Measurements from ENCODE around the gene BRINP1. TPM values are rescaled to one million over a fixed set of nuclear protein-coding genes. Genes with fewer than 3 reads are reported as not detected.

Gene BRINP1, protein sequence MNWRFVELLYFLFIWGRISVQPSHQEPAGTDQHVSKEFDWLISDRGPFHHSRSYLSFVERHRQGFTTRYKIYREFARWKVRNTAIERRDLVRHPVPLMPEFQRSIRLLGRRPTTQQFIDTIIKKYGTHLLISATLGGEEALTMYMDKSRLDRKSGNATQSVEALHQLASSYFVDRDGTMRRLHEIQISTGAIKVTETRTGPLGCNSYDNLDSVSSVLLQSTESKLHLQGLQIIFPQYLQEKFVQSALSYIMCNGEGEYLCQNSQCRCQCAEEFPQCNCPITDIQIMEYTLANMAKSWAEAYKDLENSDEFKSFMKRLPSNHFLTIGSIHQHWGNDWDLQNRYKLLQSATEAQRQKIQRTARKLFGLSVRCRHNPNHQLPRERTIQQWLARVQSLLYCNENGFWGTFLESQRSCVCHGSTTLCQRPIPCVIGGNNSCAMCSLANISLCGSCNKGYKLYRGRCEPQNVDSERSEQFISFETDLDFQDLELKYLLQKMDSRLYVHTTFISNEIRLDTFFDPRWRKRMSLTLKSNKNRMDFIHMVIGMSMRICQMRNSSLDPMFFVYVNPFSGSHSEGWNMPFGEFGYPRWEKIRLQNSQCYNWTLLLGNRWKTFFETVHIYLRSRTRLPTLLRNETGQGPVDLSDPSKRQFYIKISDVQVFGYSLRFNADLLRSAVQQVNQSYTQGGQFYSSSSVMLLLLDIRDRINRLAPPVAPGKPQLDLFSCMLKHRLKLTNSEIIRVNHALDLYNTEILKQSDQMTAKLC
- polyA plus RNA-seq (ENCODE audit: insufficient read depth in 1 of 5, insufficient read length in 5 of 5, low replicate concordance in 1 of 5), result under 1 TPM; 0.05 to 0.22 (median 0.08) TPM
- long read RNA-seq, donor 1, result 0 reads
- long read RNA-seq, donor 2, result 0 reads
- long read RNA-seq, donor 3, result 0 reads
- long read RNA-seq, donor 4, result 0 reads
- long read RNA-seq, donor 5, result 0 reads
- long read RNA-seq, donor 6, result 0 reads
- long read RNA-seq, donor 7, result 0 reads
- long read RNA-seq, donor 8, result 0 reads

DNA sequence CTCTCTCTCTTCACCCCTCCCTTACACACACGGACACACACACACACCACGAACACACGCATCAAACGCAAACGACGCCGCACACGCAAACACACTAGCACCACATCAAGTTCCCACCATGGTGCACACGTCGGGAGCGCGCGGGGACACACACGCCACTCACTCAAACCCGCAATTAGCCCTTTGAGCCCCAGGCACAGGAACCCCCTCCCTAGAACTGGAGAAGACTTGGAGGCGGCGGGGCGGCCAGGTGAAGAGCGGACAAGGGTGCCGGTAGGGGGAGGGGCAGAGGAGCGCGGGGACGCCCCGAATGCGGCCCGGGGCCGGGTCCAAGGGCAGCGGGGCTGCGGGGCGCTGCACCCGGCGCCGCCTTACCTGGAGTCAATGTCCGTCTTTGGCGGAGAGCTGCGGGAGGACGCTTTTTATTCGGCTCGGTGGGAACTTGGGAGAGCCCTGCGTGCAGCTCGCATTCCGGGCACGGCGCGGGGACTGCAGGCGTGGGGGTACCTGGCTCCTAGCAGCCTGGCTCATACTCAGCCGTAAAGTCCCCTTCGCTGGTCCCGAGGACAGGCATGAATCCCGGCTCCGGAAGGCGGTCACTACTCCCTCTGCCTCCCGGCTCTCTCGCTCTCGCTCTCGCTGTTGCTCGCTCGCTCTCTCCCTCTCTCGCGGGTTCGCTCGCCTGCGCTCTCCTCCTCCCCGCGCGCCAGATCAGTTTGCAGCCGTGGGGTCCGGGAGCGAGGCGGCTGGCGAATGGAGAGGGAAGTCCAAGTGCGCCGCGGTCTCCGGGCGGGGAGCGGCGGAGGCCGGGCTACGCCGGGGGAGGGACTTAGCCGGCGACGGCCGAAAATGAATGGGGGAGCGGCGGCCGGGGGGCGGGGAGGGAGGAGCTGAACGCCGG, at the start of gene BRINP1:
Gene BRINP1, minus strand, starts transcription at position 755 of the 901 bp plus-strand sequence. CDS start 56,080 bp downstream, outside the sequence.
- no peak for DNase-seq

DNA sequence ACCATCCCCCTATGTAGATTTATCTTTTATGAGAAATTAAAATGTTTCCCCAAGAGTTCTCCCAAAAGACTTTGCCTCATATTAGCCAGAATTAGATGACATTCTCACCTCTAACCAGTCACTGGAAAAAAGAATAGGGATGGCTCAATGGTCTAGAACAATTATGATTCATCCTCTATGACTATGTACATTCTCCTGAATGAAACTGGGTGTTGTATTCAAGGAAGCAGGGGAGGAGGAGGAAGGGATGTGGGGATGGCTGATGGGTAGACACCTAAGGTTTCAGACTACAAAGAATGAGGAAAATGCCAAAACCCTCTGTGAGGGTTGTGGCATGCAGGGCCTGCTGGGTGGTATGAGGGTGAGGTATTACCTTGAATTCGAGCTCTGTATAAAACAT, 49.5 kb upstream of the BRINP1 start:
- DNase-seq, result no peak

DNA sequence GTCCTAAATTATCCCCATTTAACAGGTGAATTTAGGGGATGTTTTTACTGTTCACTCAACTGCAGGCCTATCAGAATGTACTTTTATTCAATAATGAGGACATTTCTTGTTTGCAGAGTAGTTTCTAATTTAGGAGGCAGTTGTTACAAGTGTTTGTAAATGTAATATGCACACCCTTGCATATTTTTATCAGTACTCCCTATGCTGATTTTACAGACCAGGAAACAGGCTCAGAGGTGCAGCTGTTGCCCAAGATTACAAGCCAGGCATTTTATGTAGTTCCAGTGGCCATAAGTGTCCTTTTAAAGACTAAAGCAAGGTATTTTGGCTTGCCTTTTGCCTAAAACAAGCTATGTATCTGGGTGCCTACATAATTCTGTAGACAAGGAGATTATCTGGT, 47.6 kb upstream of the BRINP1 start:
- DNase-seq, result no peak

DNA sequence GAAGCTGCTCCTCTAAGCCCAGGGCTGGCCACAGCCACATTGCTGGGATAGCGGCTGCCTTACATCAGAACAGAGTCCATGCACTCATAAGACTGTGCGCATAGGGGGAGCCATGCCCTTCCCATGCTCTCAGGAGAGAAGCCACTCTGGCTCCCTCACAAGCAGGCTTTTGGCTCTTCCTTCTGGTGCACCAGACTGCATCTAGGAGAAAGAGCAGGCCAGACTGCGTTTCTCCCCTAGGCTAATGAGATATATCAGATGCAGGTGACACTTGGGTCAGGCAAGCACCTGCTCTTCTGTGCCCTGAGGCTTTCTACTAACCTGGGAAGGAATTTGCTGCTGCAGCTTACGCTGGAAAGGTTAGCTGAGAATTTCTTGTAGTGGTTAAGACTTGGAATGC, 43.2 kb upstream of the BRINP1 start:
- no peak for DNase-seq

DNA sequence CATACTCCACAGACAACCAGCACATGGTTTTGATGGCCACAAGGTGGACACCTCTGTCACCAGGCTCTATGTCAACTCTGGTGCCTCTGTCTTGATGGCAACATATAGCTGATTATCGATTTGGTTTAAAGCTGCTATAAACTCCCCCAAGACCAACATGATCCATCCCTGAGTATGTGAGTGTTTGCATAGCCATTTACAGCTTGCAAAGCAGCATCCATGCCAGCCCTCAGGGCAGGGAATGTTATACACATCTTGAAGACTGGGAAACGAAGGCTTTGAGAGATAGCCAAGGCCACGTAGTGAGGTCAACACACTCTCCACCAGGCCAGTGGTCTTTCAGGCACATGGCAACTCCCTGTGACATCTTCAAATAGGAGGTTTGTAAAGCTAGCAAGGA, 40.3 kb upstream of the BRINP1 start:
- DNase-seq, result no peak

DNA sequence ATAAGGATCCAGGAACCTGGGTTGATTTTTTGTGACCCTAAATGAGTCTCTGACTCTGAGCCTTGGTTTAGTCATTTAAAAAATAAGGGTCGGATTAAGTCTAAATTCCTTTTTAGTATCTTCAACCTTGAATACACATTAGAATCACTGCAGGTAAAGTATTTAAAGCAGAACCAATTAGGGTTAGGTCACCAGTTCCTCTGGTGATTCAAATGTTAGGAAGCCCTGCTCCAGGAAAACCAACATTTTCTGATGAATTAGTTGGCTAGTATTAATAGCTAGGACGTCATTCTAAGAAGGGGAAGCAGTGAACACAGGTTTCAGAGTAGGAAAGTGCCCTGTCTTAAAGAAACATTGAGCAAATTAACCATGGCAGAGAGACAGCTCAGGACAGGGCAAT, 31.4 kb upstream of the BRINP1 start:
- DNase-seq, result no peak

DNA sequence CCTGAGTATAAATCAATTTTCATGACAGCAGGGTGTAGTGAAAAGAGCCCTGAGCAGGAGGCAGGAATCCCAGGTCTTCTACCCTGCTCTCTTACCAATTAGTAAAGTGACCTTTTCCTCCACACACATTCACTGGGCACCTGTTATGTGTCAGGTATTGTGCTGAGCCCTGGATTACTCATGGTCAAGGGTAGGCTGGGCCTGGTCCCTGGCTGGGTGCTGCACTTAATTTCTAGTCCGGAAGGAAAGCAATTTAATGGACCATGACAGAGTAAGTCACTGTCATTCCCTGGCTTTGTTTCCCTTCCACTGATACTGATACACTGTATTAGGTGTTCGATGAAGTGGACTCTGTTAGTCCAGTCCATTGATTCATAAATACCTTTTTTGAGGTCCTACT, 29.1 kb upstream of the BRINP1 start:
- DNase-seq, result no peak

DNA sequence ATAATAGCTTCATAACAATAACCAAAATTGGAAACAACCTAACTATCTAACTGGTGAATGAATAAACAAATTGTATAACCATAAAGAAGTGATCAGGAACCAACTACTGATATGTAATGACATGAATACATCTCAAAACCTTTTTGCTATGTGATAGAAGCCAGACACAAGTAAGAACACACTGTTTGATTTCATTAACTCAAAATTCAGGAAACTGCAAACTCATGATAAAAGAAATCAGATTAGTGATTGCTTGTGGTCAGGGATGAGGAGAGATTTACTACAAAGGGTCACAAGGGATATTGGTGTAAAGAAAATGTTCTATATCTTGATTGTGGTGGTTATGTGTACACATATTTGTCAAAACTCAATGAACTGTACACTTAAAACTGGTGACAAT, 22.6 kb upstream of the BRINP1 start:
- DNase-seq, result no peak

DNA sequence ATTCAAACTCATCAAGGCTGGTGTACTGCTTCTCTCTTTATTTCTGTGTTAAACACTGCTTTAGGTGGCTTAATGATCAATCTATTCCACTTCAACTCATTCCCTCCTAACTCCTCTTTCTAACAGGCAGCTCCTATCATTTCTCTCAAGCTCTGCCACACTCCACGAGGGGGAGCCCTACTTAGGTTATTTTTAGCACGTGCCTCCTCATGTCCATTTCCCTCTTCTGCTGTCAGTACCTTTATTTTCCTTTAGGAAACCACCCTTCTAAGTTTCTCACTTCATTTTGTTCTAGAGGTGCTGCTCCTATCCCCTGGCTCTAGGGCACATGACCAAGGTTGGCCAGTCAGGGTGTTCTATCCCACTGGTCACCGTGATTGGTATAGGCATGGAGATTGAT, 6.7 kb upstream of the BRINP1 start:
- no peak for DNase-seq

DNA sequence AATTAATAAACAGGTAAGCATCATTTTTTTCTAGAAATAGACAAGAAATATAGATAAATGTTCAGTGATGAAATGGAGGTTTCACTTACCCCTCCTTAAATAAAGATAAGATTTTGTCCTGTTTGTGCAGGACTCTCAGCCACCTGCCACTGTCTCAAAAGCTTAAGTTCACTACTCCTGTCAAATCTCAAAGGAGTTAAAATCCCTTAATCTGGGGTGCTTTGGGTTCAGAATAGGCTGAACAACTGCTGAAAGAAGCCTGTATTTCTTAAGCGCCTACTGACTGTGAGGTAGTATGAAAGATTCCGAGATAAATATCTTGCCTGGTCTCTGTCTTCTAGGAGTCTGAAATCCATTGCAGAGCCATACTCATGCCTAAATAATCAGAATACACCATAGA, 3.7 kb upstream of the BRINP1 start:
- DNase-seq, result no peak

DNA sequence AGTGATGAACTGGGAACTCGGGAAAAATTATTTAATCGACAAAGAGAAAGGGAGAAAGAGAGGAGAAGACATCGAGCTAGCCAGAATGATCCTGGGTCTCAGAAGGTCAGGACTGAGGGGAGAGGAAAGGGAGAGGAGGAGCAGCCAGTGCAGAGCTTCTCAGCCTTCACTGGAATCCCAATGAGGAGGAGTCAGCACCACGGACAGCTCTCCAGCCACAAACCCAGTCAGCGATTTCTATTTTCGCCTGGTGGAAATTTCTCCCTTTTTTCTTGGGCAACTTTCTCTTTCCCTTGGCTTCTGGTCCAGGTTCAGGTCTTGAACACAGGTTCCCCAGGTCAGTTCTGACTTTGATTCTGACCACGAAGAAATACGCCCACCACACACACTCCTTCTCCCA, 1.6 kb upstream of the BRINP1 start:
- peak in 1 of 2 donors; percentile 13 for DNase-seq

DNA sequence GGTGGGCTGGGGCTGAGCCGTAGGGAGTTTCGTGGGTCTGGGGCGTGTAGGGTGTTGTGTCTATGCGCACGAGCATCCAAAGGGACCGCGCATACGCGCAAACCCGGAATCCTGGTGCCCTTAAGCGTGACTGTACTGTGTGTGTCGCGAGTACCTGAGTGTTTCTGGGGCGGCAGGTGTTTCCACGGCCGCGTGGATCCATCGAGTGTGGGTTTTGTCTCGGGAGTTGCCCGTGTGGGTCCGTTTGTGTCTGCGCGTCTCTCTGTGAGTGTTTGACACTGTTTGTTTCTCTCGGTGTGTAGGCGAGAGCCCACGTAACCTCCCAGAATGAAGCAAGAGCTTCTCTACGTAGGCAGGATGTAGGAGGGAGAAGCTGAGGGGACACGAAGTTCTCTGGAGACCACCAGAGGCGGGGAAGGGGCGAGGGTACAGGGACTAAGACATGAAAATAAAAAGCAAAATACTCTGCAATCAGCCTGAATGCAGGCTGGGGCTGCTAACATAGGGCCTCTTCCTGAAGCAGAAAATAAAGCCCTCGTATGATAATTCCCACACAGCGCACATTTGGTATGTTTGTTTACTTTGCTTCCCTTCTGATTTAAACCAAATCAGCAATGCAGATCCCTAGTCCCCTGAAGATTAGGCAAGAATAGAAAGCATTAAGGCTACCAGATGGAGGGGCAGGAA, 588 bp upstream of the BRINP1 start:
- no peak for DNase-seq

DNA sequence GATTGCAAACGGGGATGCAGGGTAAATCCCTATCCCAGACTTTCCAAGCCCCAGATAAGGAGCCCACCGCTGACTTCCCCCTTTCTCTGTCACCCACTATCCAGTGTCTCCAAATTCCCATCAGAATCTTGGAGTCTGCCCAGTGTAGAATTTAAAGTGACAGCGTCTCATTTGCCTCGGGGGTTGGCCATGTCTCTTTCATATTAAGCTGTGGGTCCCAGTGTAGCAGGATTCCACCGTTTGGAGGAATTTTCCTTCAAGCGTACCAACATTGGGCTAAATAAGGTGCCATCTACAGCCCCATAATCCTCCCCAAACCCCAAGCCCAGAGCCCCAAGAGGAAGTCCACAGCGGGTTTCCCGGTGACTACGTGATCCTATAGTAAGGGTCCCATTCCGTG, 1.1 kb downstream of the BRINP1 start:
- no peak for DNase-seq

DNA sequence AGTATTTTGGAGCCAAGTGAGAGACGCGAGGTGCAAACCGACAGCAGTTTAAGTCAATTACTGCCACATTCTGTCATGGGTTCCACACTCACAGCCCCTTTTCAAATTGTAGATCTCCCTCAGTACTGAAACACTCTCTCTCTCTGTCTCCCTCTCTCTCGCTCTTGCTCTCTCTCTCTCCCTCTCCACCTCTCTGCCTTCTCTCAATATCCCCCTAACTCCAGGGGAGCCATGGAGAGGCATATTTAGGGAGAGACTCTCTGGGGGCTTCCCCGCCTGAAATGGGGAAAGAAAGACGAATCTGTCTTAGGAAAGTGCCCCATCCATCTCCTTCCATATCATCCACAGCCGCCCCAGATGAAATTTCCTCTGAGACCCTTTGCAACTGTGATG, 1.6 kb downstream of the BRINP1 start:
- DNase-seq, result no peak

DNA sequence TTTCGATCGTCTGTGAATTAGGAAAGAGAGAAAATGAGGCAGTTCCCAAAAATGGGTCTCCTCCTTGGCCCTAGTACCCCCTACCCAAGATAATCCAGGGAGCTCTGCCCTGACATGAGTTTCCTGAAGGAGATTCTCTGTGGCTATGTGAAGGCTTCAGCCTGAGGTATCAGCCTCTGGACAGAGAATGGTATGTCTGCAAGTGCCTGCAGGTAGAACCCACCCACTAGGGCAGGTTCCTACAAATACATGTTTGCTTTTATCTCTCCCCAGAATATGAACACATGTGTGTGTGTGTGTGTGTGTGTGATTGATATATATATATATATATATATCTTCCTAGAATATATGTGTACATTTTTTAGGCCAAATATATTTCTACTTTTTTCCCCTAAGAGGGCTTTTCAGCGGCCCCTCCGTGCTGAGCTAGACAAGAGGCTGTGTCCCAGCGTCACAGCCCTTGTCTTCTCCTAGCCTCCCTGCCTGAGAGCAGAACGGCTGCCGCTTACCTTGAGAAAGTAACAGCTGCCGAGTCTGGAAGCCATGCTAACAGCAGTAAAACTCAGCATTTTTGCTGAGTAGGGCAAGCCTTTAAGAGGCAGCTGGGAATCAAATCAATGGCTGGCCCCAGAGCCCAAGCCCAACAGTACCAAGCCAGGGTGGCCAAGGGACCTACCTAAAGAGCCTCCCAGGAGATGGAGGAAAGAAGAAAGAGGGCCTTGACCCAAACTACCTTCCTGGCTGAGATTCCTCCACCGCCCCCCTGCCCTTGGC, 2.1 kb downstream of the BRINP1 start:
- DNase-seq, result no peak

DNA sequence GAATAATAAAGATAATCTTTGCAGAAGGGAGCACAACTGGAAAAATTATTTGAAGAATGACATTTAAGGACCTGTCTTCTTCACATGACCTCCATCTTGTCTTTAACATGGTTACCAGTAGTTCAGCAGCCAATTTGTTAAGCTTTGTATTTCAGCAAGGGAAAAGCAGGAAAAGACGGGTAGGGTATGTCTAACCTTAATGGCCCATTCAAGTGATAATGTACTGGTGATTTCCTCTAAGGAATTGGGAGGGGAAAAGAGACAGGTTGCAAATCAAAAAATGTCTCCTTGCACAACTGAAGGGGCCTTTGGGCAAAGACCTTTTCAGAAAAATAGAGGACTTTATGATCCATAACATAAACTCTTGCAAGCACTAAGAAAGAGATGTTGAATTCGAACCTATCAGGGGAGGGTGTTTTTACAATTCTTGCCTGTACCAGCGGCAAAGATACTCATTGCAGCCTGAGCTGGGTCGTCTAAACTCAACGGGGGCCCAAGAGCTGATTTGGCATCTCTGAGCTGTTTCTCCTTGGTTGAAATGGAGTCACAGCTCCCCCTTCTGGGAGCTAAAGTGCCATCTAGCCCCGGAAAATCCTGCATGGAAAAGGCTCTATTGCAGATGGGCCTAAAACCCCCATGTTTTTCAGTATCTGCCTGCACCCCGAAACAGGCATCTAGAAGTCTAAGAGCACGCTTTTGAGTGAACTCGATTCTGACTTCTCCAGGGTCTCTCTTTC, 3.8 kb downstream of the BRINP1 start:
- DNase-seq, result no peak

DNA sequence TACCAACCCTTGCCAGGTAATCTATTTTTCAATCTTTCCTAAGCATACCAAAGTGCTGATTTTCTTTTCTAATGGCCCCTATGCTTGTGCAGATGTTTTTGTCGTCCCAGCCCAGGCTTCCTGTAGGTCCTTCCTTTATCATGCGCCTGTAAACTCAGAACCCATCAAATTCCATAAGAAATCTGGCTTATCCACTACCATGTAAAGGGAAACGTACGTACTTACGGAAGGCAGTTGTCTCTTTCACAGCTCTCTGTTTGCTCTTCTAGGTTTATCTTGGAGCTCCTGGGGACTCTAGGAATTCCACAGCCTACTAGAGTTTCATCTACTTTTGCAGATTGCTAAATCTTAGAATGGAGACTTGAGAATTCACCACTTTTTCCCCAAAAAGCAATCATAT, 9.0 kb downstream of the BRINP1 start:
- DNase-seq, result no peak

DNA sequence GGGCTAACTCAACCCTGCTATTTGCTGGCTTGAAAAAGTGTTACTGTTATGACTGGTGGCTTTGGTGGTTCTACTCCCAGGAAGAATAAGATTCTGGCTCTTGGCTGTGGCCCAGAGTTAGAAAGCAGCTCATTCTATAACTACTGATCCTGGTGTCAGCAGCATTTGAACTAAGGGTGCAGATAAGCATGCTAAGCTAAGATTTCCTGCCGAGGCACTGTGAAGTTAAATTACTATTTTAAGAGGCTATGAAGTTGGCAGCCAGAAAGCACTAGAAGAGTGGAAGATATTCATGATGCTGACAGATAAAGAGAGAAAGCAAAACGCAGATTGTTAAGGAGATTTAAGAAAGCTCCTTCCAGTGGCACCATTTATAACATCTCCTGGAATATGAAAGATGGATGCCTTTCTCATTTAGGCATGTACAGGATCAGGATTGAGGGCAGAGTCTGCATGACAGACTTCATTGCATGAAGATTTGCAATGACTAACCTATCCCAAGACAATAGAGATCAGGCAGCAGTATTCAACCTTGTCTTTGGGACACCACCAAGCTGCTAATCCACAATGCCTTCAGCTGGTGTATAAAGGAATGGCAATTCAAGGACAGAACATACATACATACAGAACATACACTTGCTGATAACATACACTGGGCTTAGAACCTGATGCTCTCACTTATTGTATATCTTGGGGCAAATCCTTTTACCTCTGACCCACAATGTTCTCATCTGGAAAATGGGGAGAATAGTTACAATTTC, 11.7 kb downstream of the BRINP1 start:
- DNase-seq, result no peak

DNA sequence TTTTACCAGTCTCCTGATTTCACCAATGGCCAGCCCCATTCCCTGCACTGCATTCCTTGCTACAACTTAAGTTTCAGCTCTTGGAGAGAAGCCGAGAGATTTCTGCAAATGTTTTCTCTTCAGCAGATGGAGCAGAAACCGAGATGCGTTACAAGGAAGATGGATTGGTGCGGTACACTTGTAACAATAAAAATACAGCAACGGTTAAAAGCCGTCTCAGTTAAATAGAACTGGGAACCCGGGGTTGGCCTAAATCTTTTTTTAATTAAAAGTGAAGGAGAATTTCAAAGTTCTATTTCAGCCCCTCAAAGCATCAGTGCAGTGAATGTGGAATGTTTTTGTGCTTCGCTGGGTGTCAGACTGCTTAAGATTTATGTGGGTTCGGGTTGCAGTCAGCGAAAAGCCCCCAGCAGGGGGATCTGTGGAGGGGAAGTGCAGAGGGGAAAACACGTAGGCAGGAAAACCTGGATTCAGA, 19.8 kb downstream of the BRINP1 start:
- no peak for DNase-seq

Measured in right lung (tissue), 10 donors.